GM10266 (cell line): ENCODE results near the gene LCLAT1.
"Not testable (repeated sequence)": the region's sequence is repeated elsewhere in the genome, so short reads cannot be mapped to it uniquely, and the experiment has no call there.

Experiments used
- DNase-seq: peaks from one replicate; pipeline ENCODE4 v3.0.0; 2012; ENCODE audit errors: extremely low spot score
- TF ChIP-seq, protein P1 (sequence below): IDR thresholded peaks from 2 replicates; pipeline ENCODE4 v1.5.1; 2012; ENCODE audit warnings: mild to moderate bottlenecking, low read depth; ENCODE audit not compliant: control insufficient read depth, insufficient read depth; ENCODE audit errors: missing control alignments

The LCLAT1 gene

DNA sequence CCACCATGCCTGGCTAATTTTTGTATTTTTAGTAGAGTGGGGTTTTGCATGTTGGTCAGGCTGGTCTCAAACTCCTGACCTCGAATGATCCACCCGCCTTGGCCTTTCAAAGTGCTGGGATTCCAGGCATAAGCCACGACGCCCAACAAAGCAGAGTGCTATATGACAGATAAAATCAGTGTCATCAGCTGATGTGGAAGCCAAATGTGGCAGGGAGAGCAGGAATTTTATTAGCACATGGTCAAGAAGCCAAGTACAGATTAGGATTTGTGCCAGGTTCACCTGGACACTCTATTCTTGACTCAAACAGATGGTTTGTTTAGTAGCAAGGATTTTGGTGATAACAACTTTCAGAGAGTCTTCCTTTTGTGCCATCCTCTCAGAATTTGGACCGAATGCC, 62.7 kb downstream of the LCLAT1 start:
- TF ChIP-seq, protein P1, sequence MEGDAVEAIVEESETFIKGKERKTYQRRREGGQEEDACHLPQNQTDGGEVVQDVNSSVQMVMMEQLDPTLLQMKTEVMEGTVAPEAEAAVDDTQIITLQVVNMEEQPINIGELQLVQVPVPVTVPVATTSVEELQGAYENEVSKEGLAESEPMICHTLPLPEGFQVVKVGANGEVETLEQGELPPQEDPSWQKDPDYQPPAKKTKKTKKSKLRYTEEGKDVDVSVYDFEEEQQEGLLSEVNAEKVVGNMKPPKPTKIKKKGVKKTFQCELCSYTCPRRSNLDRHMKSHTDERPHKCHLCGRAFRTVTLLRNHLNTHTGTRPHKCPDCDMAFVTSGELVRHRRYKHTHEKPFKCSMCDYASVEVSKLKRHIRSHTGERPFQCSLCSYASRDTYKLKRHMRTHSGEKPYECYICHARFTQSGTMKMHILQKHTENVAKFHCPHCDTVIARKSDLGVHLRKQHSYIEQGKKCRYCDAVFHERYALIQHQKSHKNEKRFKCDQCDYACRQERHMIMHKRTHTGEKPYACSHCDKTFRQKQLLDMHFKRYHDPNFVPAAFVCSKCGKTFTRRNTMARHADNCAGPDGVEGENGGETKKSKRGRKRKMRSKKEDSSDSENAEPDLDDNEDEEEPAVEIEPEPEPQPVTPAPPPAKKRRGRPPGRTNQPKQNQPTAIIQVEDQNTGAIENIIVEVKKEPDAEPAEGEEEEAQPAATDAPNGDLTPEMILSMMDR = no peak
- no peak for DNase-seq

DNA sequence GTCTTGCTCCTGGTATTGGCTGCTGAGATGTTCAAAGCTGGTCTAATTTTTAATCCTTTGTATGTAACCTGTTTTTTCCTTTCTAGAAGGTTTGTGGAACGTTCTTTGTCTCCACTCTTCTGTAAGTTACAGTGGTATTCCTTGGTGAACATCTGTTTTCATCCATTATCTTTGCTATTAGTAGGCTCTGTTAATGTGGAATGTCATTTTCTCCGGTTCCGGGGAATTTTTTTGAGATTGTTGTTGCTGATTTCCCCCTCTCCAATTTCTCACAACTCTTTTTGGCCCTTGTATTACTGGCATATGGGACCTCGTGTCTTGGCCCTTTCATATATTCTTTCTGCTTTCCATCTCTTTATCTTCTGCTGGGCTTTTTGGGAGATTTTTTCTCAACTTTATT, 63.4 kb downstream of the LCLAT1 start:
- TF ChIP-seq, protein P1 = no peak
- DNase-seq = no peak

DNA sequence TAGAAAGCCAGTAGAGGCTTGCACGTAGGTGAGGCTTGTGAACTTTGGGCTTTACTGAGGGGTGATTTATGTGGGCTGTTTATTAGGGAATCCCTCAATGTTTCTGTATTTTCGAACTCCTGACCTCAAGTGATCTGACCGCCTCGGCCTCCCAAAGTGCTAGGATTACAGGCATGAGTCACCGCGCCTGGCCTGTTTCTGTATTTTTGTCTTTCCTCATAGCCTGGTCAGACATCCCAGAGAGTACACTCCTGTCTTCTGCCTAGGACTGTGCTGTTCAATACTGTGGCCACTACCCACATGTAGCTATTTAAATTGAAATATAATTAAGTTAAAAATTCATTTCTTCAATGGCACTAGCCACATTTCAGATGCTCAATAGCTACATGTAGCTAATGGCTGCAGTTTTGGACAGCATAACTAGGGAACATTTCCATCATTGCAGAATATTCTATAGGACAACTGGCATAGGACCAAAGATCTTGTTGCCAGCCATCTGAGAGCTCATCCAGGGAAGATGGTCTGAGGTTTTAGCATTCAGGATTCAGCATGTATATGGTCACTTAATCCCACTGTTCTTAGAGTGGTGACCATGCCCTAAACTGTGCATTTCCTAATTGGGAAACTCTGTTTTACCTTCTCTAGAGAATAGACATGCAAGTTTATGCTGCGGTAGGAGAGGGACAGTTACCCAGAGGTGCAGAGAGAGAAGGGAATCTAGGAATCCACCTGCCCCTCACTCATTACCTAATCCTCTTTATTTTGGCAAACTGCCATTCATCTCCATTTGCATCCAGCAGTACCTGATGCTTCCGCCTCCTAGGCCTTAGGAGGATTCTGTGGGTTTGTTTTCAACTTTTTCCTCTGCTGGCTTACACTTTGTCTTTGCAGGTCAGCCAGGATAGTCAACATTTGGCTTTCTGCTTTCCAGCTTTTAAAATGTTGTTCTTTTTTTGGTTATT, 64.4 kb downstream of the LCLAT1 start:
- TF ChIP-seq, protein P1 = no peak
- no peak for DNase-seq

DNA sequence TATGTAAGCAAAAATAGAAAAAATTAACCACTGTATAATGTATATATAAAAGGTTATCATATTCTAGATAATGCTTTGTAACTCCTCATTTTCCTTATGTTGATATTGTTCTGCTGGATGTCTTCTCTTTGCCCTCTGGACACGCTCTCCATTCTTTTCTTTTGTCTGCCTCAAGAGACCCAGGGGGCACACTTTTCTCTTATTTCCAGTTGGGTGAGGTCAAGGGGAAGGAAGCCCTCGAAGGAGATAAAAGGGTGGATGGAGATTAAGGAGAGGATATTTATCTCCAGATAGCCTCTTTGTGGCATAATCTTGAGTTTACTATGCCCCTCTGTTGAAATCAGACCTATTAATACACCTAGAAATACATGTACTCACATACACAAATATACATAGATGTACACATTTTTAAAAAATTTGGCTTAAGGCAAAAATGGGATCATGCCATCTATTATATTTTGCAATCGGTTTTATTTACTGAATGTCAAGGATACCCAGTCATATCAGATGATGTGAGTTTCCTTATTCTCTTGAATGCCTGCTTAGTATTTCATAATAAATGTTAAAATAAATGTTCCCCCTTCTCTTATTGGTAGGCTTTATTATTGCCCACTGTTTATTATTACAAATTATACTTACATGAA, 65.3 kb downstream of the LCLAT1 start:
- no peak for DNase-seq
- TF ChIP-seq, protein P1 = no peak

DNA sequence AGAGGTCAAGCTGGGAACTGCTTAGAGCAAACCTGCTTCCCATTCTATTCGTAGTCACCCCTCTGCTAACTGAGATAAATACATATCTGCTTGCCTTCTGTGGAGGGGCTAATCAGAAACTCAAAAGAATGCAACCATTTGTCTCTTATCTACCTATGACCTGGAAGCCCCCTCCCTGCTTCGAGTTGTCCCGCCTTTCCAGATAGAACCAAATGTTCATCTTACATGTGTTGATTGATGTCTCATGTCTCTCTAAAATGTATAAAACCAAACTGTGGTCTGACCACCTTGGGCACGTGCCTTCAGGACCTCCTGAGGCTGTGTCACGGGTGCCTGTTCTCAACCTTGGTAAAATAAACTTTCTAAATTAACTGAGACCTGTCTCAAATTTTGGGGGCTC, 66.6 kb downstream of the LCLAT1 start:
- not testable (repeated sequence) for DNase-seq

DNA sequence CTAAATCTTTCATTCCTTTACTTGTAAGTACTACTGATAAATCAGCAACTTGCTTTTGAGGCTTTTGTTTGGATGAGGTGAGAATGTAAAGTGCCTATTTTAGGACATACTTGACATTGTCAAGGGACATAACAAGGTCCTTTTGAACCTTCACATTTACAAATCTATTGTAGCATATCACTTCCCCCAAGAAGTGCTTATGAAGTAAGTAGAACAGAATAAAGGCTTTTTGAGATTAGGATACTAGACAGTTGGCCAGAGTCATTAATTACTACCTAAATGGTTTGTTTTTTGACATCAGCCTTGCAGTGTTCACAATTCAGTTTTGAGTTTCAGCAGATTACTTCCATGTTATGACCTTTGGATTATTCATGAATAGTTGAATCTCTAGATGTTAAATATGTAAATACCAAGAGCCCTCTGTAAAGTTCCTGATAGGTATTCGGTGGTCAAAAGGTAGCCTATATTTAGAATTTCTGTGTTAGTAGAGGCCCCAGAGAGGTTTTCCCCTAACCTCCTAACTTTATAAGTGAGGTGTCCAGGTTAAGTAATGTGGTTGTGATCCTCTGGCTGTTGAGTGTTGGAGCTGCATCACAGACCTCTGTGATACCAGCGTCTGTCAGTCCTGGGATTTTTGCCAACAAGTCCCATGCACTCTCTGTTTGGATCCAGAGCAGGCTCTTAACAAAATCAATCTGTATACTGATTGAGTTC, 67.2 kb downstream of the LCLAT1 start:
- TF ChIP-seq, protein P1 = no peak
- no peak for DNase-seq

DNA sequence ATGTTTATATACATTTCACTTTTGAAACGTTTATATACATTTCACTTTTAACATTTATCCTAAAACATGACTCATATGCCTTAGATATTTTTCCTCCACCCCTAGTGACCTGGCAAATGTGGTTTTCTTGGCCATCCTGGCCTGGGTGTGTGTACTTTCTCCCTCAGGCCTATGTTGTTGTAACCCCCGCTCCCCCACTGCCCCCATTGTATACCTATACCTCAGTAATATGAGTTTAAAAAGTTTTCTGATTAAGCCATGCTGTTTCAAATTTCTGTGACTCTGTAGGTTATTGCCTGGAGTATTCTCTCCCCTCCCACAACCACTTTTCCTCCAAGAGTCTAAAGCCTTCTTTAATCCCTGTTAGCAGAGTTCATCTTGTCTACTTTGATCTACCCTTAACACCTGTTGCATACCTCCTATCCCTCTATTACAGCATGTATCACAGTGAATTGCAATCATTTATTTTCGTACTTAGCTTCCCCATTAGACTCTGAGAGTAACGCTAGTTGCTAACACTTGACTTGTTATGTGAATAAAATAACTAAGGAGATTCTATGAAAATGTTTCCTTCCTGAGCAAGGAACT, 67.9 kb downstream of the LCLAT1 start:
- DNase-seq = no peak
- TF ChIP-seq, protein P1 = no peak
